ENCODE data around the gene LSP1. TPM values are rescaled to one million over a fixed set of nuclear protein-coding genes. Genes with fewer than 3 reads are reported as not detected.

Gene LSP1
- total and polyA plus RNA-seq, 2 of the 8 experiments (the other 6 are each of a cell fraction or from before 2014, with no cell fraction given) = 0.03 TPM; not detected in 1

- no peak overlapping the region for H2BK20ac ChIP-seq (ENCODE audit: low read length)
- no peak overlapping the region for H3K4me3 ChIP-seq (ENCODE audit: extremely low read depth in 1 of 4, insufficient read depth in 2 of 4, low read depth in 3 of 4, low read length in 4 of 4)
- no peaks in the 10 kb centered on the region for H3K27me3 ChIP-seq (replicated peaks in 1 of 4; ENCODE audit: control insufficient read depth in 3 of 4, extremely low read depth in 1 of 4, insufficient read depth in 3 of 4, low read length in 3 of 4)
- H3K23me2 ChIP-seq (ENCODE audit: low read depth, low read length) = peaks cover 12% of the 10 kb centered on the region; the same call in 1 of the 2 replicates
- CTCF ChIA-PET (ENCODE audit: partially characterized antibody) = interaction anchor here (4.1 kb wide), 1 partner anchor 286 kb away, joined by 23 read pairs; no protein-coding TSS in a partner anchor
- no peak overlapping the region for H2BK15ac ChIP-seq (ENCODE audit: low read length)
- peaks cover 0 to 13% (median 5%) of the 10 kb centered on the region in 4 experiments; a peak in 5 of 7 replicates for H3K4me1 ChIP-seq (replicated peaks in 1 of 4; ENCODE audit: control insufficient read depth in 3 of 4, insufficient read depth in 4 of 4, low read length in 3 of 4)
- H3K18ac ChIP-seq (ENCODE audit: extremely low read depth, low read length) = no peak overlapping the region
- no peak overlapping the region for H3K23ac ChIP-seq (ENCODE audit: insufficient read length)
- H3K4ac ChIP-seq (replicated peaks; ENCODE audit: insufficient read length, low read depth, low read length) = no peak overlapping the region
- no peak for FAIRE-seq
- H3K9ac ChIP-seq (replicated peaks in 1 of 4; ENCODE audit: extremely low read depth in 1 of 4, low read depth in 3 of 4, low read length in 3 of 4) = no peak overlapping the region
- no peaks in the 10 kb centered on the region for H3K79me1 ChIP-seq (ENCODE audit: low read depth, low read length)
- no peak overlapping the region for H2AFZ ChIP-seq (ENCODE audit: low read length)
- no peak overlapping the region for H2BK120ac ChIP-seq (replicated peaks; ENCODE audit: low read depth, low read length)
- no peak overlapping the region for H2BK5ac ChIP-seq (ENCODE audit: low read depth, low read length)
- H2AK5ac ChIP-seq (ENCODE audit: low read depth, low read length) = no peak overlapping the region
- 93% methylated on average over 2 of the region's 18 CpGs; no CpG with 5 or more reads in 1 of the 2 experiments for WGBS, 2 experiments (ENCODE audit: extremely low coverage in 1 of 2, insufficient coverage in 1 of 2, insufficient read length in 1 of 2, insufficient replicate concordance in 2 of 2, low coverage in 1 of 2, low lambda C conversion rate in 2 of 2, missing lambda C conversion rate in 1 of 2)
- no peaks in the 10 kb centered on the region for H3K79me2 ChIP-seq (ENCODE audit: control insufficient read depth in 1 of 2, insufficient read depth in 2 of 2, low read length in 2 of 2)
- no peak overlapping the region for H3K56ac ChIP-seq (replicated peaks; ENCODE audit: insufficient read length, low read depth, low read length)
- H4K91ac ChIP-seq (replicated peaks; ENCODE audit: insufficient read length, low read length) = no peak overlapping the region
- H4K8ac ChIP-seq (ENCODE audit: extremely low read depth, insufficient read depth, low read length) = no peak overlapping the region
- no peak for DNase-seq (ENCODE audit: low read depth in 1 of 2, low spot score in 2 of 2)
- POLR2A ChIA-PET (ENCODE audit: partially characterized antibody) = no interaction called here
- H4K20me1 ChIP-seq (replicated peaks in 1 of 2; ENCODE audit: control insufficient read depth in 1 of 2, insufficient read depth in 2 of 2, low read length in 2 of 2) = peaks cover 0 to 2% of the 10 kb centered on the region in 2 experiments
- H3K9me3 ChIP-seq (ENCODE audit: insufficient read depth in 2 of 2, low read depth in 1 of 2, low read length in 1 of 2) = no peaks in the 10 kb centered on the region
- H3K27ac ChIP-seq (ENCODE audit: low read depth, low read length) = no peak overlapping the region
- no peak overlapping the region for H3K4me2 ChIP-seq (ENCODE audit: insufficient read depth in 1 of 2, low read depth in 2 of 2, low read length in 2 of 2)
- no peak overlapping the region for H2BK12ac ChIP-seq (ENCODE audit: low read depth, low read length)
- no peak overlapping the region for H3K14ac ChIP-seq (ENCODE audit: insufficient read length)
- no peak overlapping the region for H4K5ac ChIP-seq (ENCODE audit: insufficient read length, low read depth, low read length)
- H3K36me3 ChIP-seq (ENCODE audit: control insufficient read depth in 2 of 4, insufficient read depth in 4 of 4, low read length in 3 of 4) = no peaks in the 10 kb centered on the region
- TF ChIP-seq CEBPB (IDR thresholded peaks at IDR 0.05; ENCODE audit: low read depth, low read length) (no peak), KDM5A (IDR thresholded peaks at IDR 0.05; ENCODE audit: low read length) (no peak), RXRA (IDR thresholded peaks at IDR 0.05; ENCODE audit: insufficient read depth, low read depth, low read length) (no peak), HDAC2 (IDR thresholded peaks at IDR 0.05; ENCODE audit: borderline replicate concordance in 1 of 2, low read depth in 2 of 2, low read length in 2 of 2) (no peak), CTBP2 (IDR thresholded peaks at IDR 0.05; ENCODE audit: borderline replicate concordance, insufficient read depth, insufficient read length, low read length) (no peak), BCL11A (IDR thresholded peaks at IDR 0.05; ENCODE audit: low read depth in 2 of 2, low read length in 2 of 2) (no peak), FOSL1 (IDR thresholded peaks at IDR 0.05; ENCODE audit: insufficient read depth, low read depth, low read length) (no peak), YY1 (IDR thresholded peaks at IDR 0.05; ENCODE audit: low read depth, low read length) (no peak), EP300 (IDR thresholded peaks at IDR 0.05; ENCODE audit: borderline replicate concordance in 1 of 2, low read depth in 2 of 2, low read length in 2 of 2) (no peak), CTCF (IDR thresholded peaks at IDR 0.05; ENCODE audit: control extremely low read depth in 1 of 3, insufficient read depth in 1 of 3, low read depth in 1 of 3, low read length in 3 of 3) (no peak), TEAD4 (IDR thresholded peaks at IDR 0.05; ENCODE audit: low read depth, low read length) (no peak)
Measured at GRCh38 chr11:1864231-1864630, 11.3 kb downstream of the LSP1 start.

Measured in H1 (cell line).